ENCODE measurements around the gene CDK14. TPM values are rescaled to one million over a fixed set of nuclear protein-coding genes. Genes with fewer than 3 reads are reported as not detected.

The CDK14 gene
- total and polyA plus RNA-seq, 2 donors (not counting 3 experiments of a cell fraction or from before 2014, with no cell fraction given): 5.5 to 34.2 TPM

- POLR2A ChIA-PET: no interaction called here
- no peaks in the 10 kb centered on the region for H3K79me2 ChIP-seq (ENCODE audit: control insufficient read depth, insufficient read depth, low read length)
- no peaks in the 10 kb centered on the region for H4K20me1 ChIP-seq (replicated peaks; ENCODE audit: control insufficient read depth, extremely low read depth, insufficient read depth, low read length)
- DNase-seq (ENCODE audit: low read depth, low spot score) (no peak), FAIRE-seq (no peak)
- H3K9me3 ChIP-seq (replicated peaks; ENCODE audit: control insufficient read depth, insufficient read depth, low read length): no peaks in the 10 kb centered on the region
- H3K9ac ChIP-seq (replicated peaks; ENCODE audit: extremely low read depth, insufficient read depth, low read length): no peak overlapping the region
- H2AFZ ChIP-seq (ENCODE audit: low read depth, low read length): no peak overlapping the region
- TF ChIP-seq POLR2A (IDR thresholded peaks at IDR 0.05; ENCODE audit: low read depth, low read length): no peak
- TF ChIP-seq MAX (IDR thresholded peaks at IDR 0.05; ENCODE audit: insufficient read depth, insufficient read length): no peak
- TF ChIP-seq CTCF (IDR thresholded peaks at IDR 0.05; ENCODE audit: extremely low read depth in 1 of 2, insufficient read depth in 1 of 2, low read depth in 1 of 2, low read length in 2 of 2): no peak
- TF ChIP-seq MYC (IDR thresholded peaks at IDR 0.05; ENCODE audit: low read depth, low read length): no peak
- TF ChIP-seq EZH2 (IDR thresholded peaks at IDR 0.05; ENCODE audit: borderline replicate concordance, low read depth, low read length, severe bottlenecking): no peak
- no peak for TF ChIP-seq POLR2AphosphoS5 (IDR thresholded peaks at IDR 0.05; ENCODE audit: insufficient read depth, low read depth, low read length)
- no peak for TF ChIP-seq GATA2 (IDR thresholded peaks at IDR 0.05; ENCODE audit: insufficient read depth, insufficient read length, low read depth, low read length)
- no peaks in the 10 kb centered on the region for H3K9me1 ChIP-seq (replicated peaks; ENCODE audit: control insufficient read depth, extremely low read depth, insufficient read depth, low read length)
- no peak overlapping the region for H3K4me3 ChIP-seq (replicated peaks in 1 of 3; ENCODE audit: insufficient read depth in 1 of 3, low read depth in 1 of 3, low read length in 3 of 3)
- intact Hi-C loops (cut with micrococcal nuclease): no loop called here
- no peak overlapping the region for H3K27ac ChIP-seq (ENCODE audit: insufficient read depth, low read depth, low read length)
- no peaks in the 10 kb centered on the region for H3K4me1 ChIP-seq (ENCODE audit: control insufficient read depth, extremely low read depth, insufficient read depth, low read length)
- no TSS peak for BruUV-seq (replicated peaks)
- H3K4me2 ChIP-seq (ENCODE audit: insufficient read depth, low read length): no peak overlapping the region
- H3K27me3 ChIP-seq (ENCODE audit: control insufficient read depth in 2 of 2, insufficient read depth in 2 of 2, low read length in 2 of 2): no peaks in the 10 kb centered on the region
- no peaks in the 10 kb centered on the region for H3K36me3 ChIP-seq (ENCODE audit: control insufficient read depth in 2 of 2, extremely low read depth in 1 of 2, insufficient read depth in 2 of 2, low read length in 2 of 2)
- CTCF ChIA-PET: no interaction called here
- dilution Hi-C loops (cut with MboI; ENCODE audit: extremely low pct_ligation_motif_present, low sequenced_read_pairs): no loop called here
Observed at GRCh38 chr7:91039033-91039432, 442.9 kb downstream of the CDK14 start.
